ENCODE results near the gene AGK.

- TF ChIP-seq, protein P1, sequence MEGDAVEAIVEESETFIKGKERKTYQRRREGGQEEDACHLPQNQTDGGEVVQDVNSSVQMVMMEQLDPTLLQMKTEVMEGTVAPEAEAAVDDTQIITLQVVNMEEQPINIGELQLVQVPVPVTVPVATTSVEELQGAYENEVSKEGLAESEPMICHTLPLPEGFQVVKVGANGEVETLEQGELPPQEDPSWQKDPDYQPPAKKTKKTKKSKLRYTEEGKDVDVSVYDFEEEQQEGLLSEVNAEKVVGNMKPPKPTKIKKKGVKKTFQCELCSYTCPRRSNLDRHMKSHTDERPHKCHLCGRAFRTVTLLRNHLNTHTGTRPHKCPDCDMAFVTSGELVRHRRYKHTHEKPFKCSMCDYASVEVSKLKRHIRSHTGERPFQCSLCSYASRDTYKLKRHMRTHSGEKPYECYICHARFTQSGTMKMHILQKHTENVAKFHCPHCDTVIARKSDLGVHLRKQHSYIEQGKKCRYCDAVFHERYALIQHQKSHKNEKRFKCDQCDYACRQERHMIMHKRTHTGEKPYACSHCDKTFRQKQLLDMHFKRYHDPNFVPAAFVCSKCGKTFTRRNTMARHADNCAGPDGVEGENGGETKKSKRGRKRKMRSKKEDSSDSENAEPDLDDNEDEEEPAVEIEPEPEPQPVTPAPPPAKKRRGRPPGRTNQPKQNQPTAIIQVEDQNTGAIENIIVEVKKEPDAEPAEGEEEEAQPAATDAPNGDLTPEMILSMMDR (IDR thresholded peaks at IDR 0.05) = no peak
- TF ChIP-seq EP300 (IDR thresholded peaks at IDR 0.05) (no peak), POLR2AphosphoS5 (IDR thresholded peaks at IDR 0.05) (no peak)
Measured at GRCh38 chr7:141631525-141631924, 80.3 kb downstream of the AGK start.
